GM13976 (cell line): ENCODE data around the gene CELF2.

Experiments used
- DNase-seq: peaks from one replicate; pipeline ENCODE4 v3.0.0; 2012; ENCODE audit warnings: low spot score
- CTCF ChIP-seq: IDR thresholded peaks from 2 replicates; pipeline ENCODE4 v1.5.1; 2012; ENCODE audit warnings: borderline replicate concordance, mild to moderate bottlenecking; ENCODE audit not compliant: insufficient read depth; ENCODE audit errors: extremely low read depth, missing control alignments, control extremely low read depth
- in situ Hi-C: fragments of 300-500 bp; cut with MboI; formaldehyde crosslinking; loops from one replicate; pipeline ENCODE4 v1.12.0; 2022; ENCODE audit warnings: low sequenced_read_pairs, mixed read lengths, inconsistent platforms; ENCODE audit not compliant: unreplicated experiment

CELF2 gene

GRCh38 chr10:11017570-11018431, at the start of gene CELF2:
TSS of gene CELF2 (plus strand) at chr10:11017872. CDS start at chr10:11018090, 218 bp downstream.
- TF ChIP-seq CTCF: no peak
- in situ Hi-C loops: no loop called here
- peak; percentile 78 for DNase-seq

GRCh38 chr10:10968257-10968588, 49.4 kb upstream of the CELF2 start:
- DNase-seq: no peak
- in situ Hi-C loops: no loop called here
- no peak for TF ChIP-seq CTCF

GRCh38 chr10:10973310-10973709, 44.4 kb upstream of the CELF2 start:
- no peak for TF ChIP-seq CTCF
- in situ Hi-C loops: no loop called here
- DNase-seq: no peak

GRCh38 chr10:10975647-10976046, 42.0 kb upstream of the CELF2 start:
- DNase-seq: no peak
- TF ChIP-seq CTCF: no peak
- in situ Hi-C loops: no loop called here

- DNase-seq: no peak
- no peak for TF ChIP-seq CTCF
- in situ Hi-C loops: no loop called here
Observed at GRCh38 chr10:10976652-10977051, 41.0 kb upstream of the CELF2 start.

GRCh38 chr10:10977226-10977956, 40.3 kb upstream of the CELF2 start:
- no peak for DNase-seq
- no peak for TF ChIP-seq CTCF
- in situ Hi-C loops: no loop called here
